Heart left ventricle (tissue), 13 donors: ENCODE data around the gene SLC18B1.
A peak's percentile ranks its signal among the peaks of the same experiment; 100 is the strongest.

Experiments used
- CTCF ChIP-seq, 12 donors: fragments of 200-600 bp; sonication (generic) in 4 of 12; IDR thresholded peaks; one replicate each; pipeline versions ENCODE4 v1.5.0 to v1.8.0; 2018 to 2022; ENCODE audit warnings: antibody characterized with exemption in 12 of 12, mild to moderate bottlenecking in 5 of 12
- POLR2A ChIP-seq, 2 donors: fragments of 450-650 bp; IDR thresholded peaks; one replicate each; pipeline ENCODE4 v1.6.1; 2017; ENCODE audit warnings: antibody characterized with exemption in 2 of 2, mild to moderate bottlenecking in 2 of 2, moderate library complexity in 2 of 2
- donor health status: ischemic (EF 13 %, LVEDD 7.1; RV severe dilation, severe dysfunction).
- donor health status: DM: no; HTN: yes; CAD: no.
- donor health status: DM: no; HTN: no; CAD: no.
- donor health status: ischemic (EF 25% LVEDD 6.9; RV normal size, moderate dysfunction).
- donor health status: ischemic (EF 25% LVEDD 5.7; RV mildly dilated, moderate dysfunction).
- donor health status: ischemic (EF 35%, LVEDD 5.7; RV mildly dilated, moderate dysfunction).
- donor health status: nonischemic (EF 11% LVEDD 7.7; RV severe dilation, severe dysfunction).
- donor health status: DM: yes; HTN: yes; CAD: no.
- donor health status: PGD.
- donor health status: ischemic (EF 29% LVEDD 5.4; RV normal size, mild dysfunction).
- donor health status: nonischemic (EF 23%, LVEDD 6.1; RV moderate dilation, normal function).

- peak; percentile 50 to 86 (median 73) for TF ChIP-seq CTCF (IDR thresholded peaks at IDR 0.05)
- no peak for TF ChIP-seq POLR2A (IDR thresholded peaks at IDR 0.05)
Observed at GRCh38 chr6:132798869-132799538, 567 bp upstream of the SLC18B1 start.
